OCI-LY7 (cell line): ENCODE measurements around the gene ZBTB32. TPM values are rescaled to one million over a fixed set of nuclear protein-coding genes. Genes with fewer than 3 reads are reported as not detected.

Experiments used
- BruUV-seq: library from RNA; stranded (reverse); fragments of 400-500 nt; replicated peaks from 2 replicates; lab custom pipeline; 2021; lab: Mats Ljungman, UMichigan
- CTCF ChIA-PET: fragments of 300-600 bp; sonication (Branson Sonifier 250); formaldehyde crosslinking; loops from one replicate; lab custom pipeline; 2022; ENCODE audit warnings: antibody characterized with exemption; ENCODE audit not compliant: unreplicated experiment; lab: Charles Lee
- POLR2A ChIA-PET: fragments of 300-600 bp; sonication (Branson Sonifier 250); formaldehyde crosslinking; loops from one replicate; lab custom pipeline; 2022; ENCODE audit warnings: antibody characterized with exemption; lab: Charles Lee
- DNase-seq: peaks from one replicate; pipeline ENCODE4 v3.0.0-alpha.2; 2015; ENCODE audit warnings: low spot score
- H2AFZ ChIP-seq: fragments of 200-600 bp; sonication (generic), shearing (Covaris generic); 2 replicates; pipeline ENCODE4 v1.6.1; 2014; ENCODE audit warnings: mild to moderate bottlenecking, antibody characterized with exemption, low read length, moderate library complexity
- H3K27ac ChIP-seq: fragments of 200-600 bp; sonication (generic); 2 replicates; pipeline ENCODE4 v1.5.1; 2014; ENCODE audit warnings: mixed run types, low read depth, mild to moderate bottlenecking, moderate library complexity, low read length, inconsistent platforms; ENCODE audit not compliant: poor library complexity, severe bottlenecking
- H3K36me3 ChIP-seq: fragments of 200-600 bp; sonication (generic); 2 replicates; pipeline ENCODE4 v1.6.1; 2014; ENCODE audit warnings: mild to moderate bottlenecking, antibody characterized with exemption, low read length, moderate library complexity, mixed read lengths; ENCODE audit not compliant: insufficient read depth
- H3K4me1 ChIP-seq: fragments of 200-600 bp; sonication (generic); 2 replicates; pipeline ENCODE4 v1.5.1; 2014; ENCODE audit warnings: mild to moderate bottlenecking, low read length; ENCODE audit not compliant: insufficient read depth, poor library complexity, severe bottlenecking
- H3K4me2 ChIP-seq: fragments of 200-600 bp; sonication (generic); 2 replicates; pipeline ENCODE4 v1.6.1; 2014; ENCODE audit warnings: mild to moderate bottlenecking, low read length
- H3K4me3 ChIP-seq: fragments of 200-600 bp; sonication (generic); 2 replicates; pipeline ENCODE4 v1.5.1; 2014; ENCODE audit warnings: mild to moderate bottlenecking, low read depth, low read length; ENCODE audit not compliant: poor library complexity, severe bottlenecking
- H3K79me2 ChIP-seq: fragments of 200-600 bp; sonication (generic); 2 replicates; pipeline ENCODE4 v1.6.1; 2016; ENCODE audit warnings: low read depth, mild to moderate bottlenecking, low read length, moderate library complexity, mixed read lengths; ENCODE audit not compliant: insufficient read depth
- H3K9me2 ChIP-seq: fragments of 200-600 bp; sonication (generic); 2 replicates; pipeline ENCODE4 v1.6.1; 2016; ENCODE audit warnings: mild to moderate bottlenecking, low read length, mixed read lengths; ENCODE audit not compliant: insufficient read depth
- H3K9me3 ChIP-seq: fragments of 200-600 bp; sonication (generic); 2 replicates; pipeline ENCODE4 v1.6.1; 2014; ENCODE audit warnings: mild to moderate bottlenecking, mixed run types, low read length, mixed read lengths
- H4K20me1 ChIP-seq: fragments of 200-600 bp; sonication (generic); 2 replicates; pipeline ENCODE4 v1.6.1; 2014; ENCODE audit warnings: mild to moderate bottlenecking, antibody characterized with exemption, low read length, moderate library complexity, mixed read lengths; ENCODE audit not compliant: insufficient read depth
- CTCF ChIP-seq: fragments of 200-600 bp; sonication (generic); conservative IDR thresholded peaks from 2 replicates; pipeline ENCODE4 v1.5.1; 2014; ENCODE audit warnings: mild to moderate bottlenecking, antibody characterized with exemption, low read length, moderate library complexity, mixed read lengths
- EZH2phosphoT487 ChIP-seq: fragments of 200-600 bp; sonication (generic); IDR thresholded peaks from 2 replicates; pipeline ENCODE4 v1.6.1; 2018; ENCODE audit warnings: low read depth, borderline replicate concordance, mild to moderate bottlenecking, mixed run types, antibody characterized with exemption, low read length, moderate library complexity, mixed read lengths
- intact Hi-C: fragments of 100-400 bp; cut with micrococcal nuclease; formaldehyde crosslinking; loops from one replicate; pipeline ENCODE4 v1.10.0; 2022; ENCODE audit not compliant: unreplicated experiment
- total RNA-seq, 2 experiments: library from RNA; depleted of rRNA in 1 of 2; stranded (reverse); fragments of >200 nt in 1 of 2; shearing (Covaris generic) in 1 of 2; gene quantifications; 2 replicates each; pipeline ENCODE4 v1.2.3, GENCODE V29; 2014 to 2022

The ZBTB32 gene
- total RNA-seq, 2 experiments from 2014 or later: not detected

GRCh38 chr19:35713506-35713850 lies 9.1 kb downstream of the ZBTB32 start:
- Histone ChIP-seq H3K9me2 (no peaks in the 10 kb centered on the region), H2AFZ (no peak overlapping the region), H3K27ac (no peak overlapping the region), H3K79me2 (peaks cover 4% of the 10 kb centered on the region), H3K4me2 (no peak overlapping the region), H3K4me3 (no peak overlapping the region), H3K36me3 (no peaks in the 10 kb centered on the region), H3K4me1 (peaks cover 61% of the 10 kb centered on the region), H4K20me1 (no peaks in the 10 kb centered on the region), H3K9me3 (no peaks in the 10 kb centered on the region)
- intact Hi-C loops: no loop called here
- no peak for DNase-seq
- TF ChIP-seq CTCF (no peak), EZH2phosphoT487 (no peak)
- POLR2A ChIA-PET: no interaction called here
- CTCF ChIA-PET: no interaction called here
- BruUV-seq: no TSS peak

- Histone ChIP-seq H2AFZ (no peak overlapping the region), H3K36me3 (no peaks in the 10 kb centered on the region), H4K20me1 (peaks cover 1% of the 10 kb centered on the region), H3K9me3 (no peaks in the 10 kb centered on the region), H3K4me2 (peak overlapping the region; percentile 9; the same call in 1 of the 2 replicates), H3K4me1 (peaks cover 63% of the 10 kb centered on the region), H3K9me2 (no peaks in the 10 kb centered on the region), H3K27ac (no peak overlapping the region), H3K4me3 (no peak overlapping the region), H3K79me2 (peaks cover 9% of the 10 kb centered on the region)
- CTCF ChIA-PET: interaction anchor here (0.6 to 1.0 kb wide), 2 partner anchors 20 to 395 kb away, joined by 3 to 7 read pairs; no protein-coding TSS in a partner anchor
- TF ChIP-seq CTCF (no peak), EZH2phosphoT487 (no peak)
- BruUV-seq: no TSS peak
- intact Hi-C loops: no loop called here
- POLR2A ChIA-PET: interaction anchor here (1.3 kb wide), 1 partner anchor 17 kb away, joined by 3 read pairs; no protein-coding TSS in a partner anchor
- no peak for DNase-seq
Measured at GRCh38 chr19:35713904-35714495, 9.6 kb downstream of the ZBTB32 start.
